Ishikawa (cell line): Measurements from ENCODE around the gene ADGRF1.

Experiments used
- NFIC ChIP-seq: IDR thresholded peaks from 2 replicates; pipeline ENCODE4 v1.6.1; 2012
- TAF1 ChIP-seq: IDR thresholded peaks from 2 replicates; pipeline ENCODE4 v1.6.1; 2012; ENCODE audit warnings: low read depth, mild to moderate bottlenecking
- TF ChIP-seq, protein P1 (sequence below): IDR thresholded peaks from 2 replicates; pipeline ENCODE4 v1.6.1; 2012

DNA sequence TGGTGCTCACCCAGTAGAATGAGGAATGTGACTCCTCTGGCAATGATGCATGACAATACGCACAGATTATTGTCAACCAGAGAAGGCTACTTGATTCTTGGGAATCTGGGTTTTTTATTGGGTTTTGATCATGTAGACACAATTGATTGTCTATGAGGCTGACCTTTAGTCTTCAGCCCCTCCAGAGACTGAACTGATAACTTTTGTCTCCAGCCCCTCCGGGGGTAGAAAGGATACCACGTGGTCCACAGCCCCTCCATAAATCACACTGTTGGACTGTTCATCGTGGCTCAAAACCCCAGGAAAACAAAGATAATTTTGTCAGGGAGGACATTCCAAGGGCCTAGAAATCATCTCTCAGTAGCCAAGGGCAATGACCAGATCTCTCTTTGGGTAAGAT lies 62.9 kb downstream of the ADGRF1 start:
- TF ChIP-seq NFIC (no peak), TAF1 (no peak)
- TF ChIP-seq, protein P1, sequence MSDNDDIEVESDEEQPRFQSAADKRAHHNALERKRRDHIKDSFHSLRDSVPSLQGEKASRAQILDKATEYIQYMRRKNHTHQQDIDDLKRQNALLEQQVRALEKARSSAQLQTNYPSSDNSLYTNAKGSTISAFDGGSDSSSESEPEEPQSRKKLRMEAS = no peak
